ENCODE measurements around the gene TTBK2.
"Not testable (repeated sequence)": the region's sequence is repeated elsewhere in the genome, so short reads cannot be mapped to it uniquely, and the experiment has no call there.

The TTBK2 gene

GRCh38 chr15:42891569-42891968, 29.0 kb downstream of the TTBK2 start:
- Histone ChIP-seq H3K9me3 (ENCODE audit: severe bottlenecking) (no peaks in the 10 kb centered on the region), H3K27ac (no peak overlapping the region), H3K36me3 (no peaks in the 10 kb centered on the region), H3K4me3 (ENCODE audit: low read depth, low read length) (no peak overlapping the region), H3K27me3 (ENCODE audit: insufficient read depth, low read depth, severe bottlenecking) (no peaks in the 10 kb centered on the region)
- no peak for TF ChIP-seq CTCF (IDR thresholded peaks at IDR 0.05; ENCODE audit: low read depth, low read length)
- DNase-seq, result no peak

- H3K4me3 ChIP-seq (ENCODE audit: low read depth, low read length), result no peak overlapping the region
- H3K27ac ChIP-seq, result no peak overlapping the region
- DNase-seq, result no peak
These were observed 30.2 kb downstream of the TTBK2 start for GRCh38 chr15:42890161-42890913.

GRCh38 chr15:42887384-42887783, 33.2 kb downstream of the TTBK2 start:
- not testable (repeated sequence) for H3K27me3 ChIP-seq (ENCODE audit: insufficient read depth, low read depth, severe bottlenecking); H3K27ac ChIP-seq; H3K9me3 ChIP-seq (ENCODE audit: severe bottlenecking); DNase-seq; H3K36me3 ChIP-seq; H3K4me3 ChIP-seq (ENCODE audit: low read depth, low read length)

More at GRCh38 chr15:42890161-42890913, 30.2 kb downstream of the TTBK2 start:
- no peaks in the 10 kb centered on the region for H3K9me3 ChIP-seq (ENCODE audit: severe bottlenecking)
- H3K27me3 ChIP-seq (ENCODE audit: insufficient read depth, low read depth, severe bottlenecking), result no peaks in the 10 kb centered on the region
- TF ChIP-seq CTCF (IDR thresholded peaks at IDR 0.05; ENCODE audit: low read depth, low read length), result no peak
- no peaks in the 10 kb centered on the region for H3K36me3 ChIP-seq

GRCh38 chr15:42880121-42880520, 40.5 kb downstream of the TTBK2 start:
- H3K27ac ChIP-seq, result no peak overlapping the region

GRCh38 chr15:42879443-42879842, 41.1 kb downstream of the TTBK2 start:
- no peaks in the 10 kb centered on the region for H3K27me3 ChIP-seq (ENCODE audit: insufficient read depth, low read depth, severe bottlenecking)
- no peak for DNase-seq
- H3K9me3 ChIP-seq (ENCODE audit: severe bottlenecking), result no peaks in the 10 kb centered on the region
- no peak for TF ChIP-seq CTCF (IDR thresholded peaks at IDR 0.05; ENCODE audit: low read depth, low read length)
- no peak overlapping the region for H3K4me3 ChIP-seq (ENCODE audit: low read depth, low read length)
- no peak overlapping the region for H3K27ac ChIP-seq
- H3K36me3 ChIP-seq, result no peaks in the 10 kb centered on the region

More at GRCh38 chr15:42880121-42880520, 40.5 kb downstream of the TTBK2 start:
- TF ChIP-seq CTCF (IDR thresholded peaks at IDR 0.05; ENCODE audit: low read depth, low read length), result no peak
- Histone ChIP-seq H3K9me3 (ENCODE audit: severe bottlenecking) (no peaks in the 10 kb centered on the region), H3K27me3 (ENCODE audit: insufficient read depth, low read depth, severe bottlenecking) (no peaks in the 10 kb centered on the region), H3K4me3 (ENCODE audit: low read depth, low read length) (no peak overlapping the region), H3K36me3 (no peaks in the 10 kb centered on the region)
- DNase-seq, result no peak

- Histone ChIP-seq H3K36me3 (no peaks in the 10 kb centered on the region), H3K27ac (no peak overlapping the region), H3K27me3 (ENCODE audit: insufficient read depth, low read depth, severe bottlenecking) (no peaks in the 10 kb centered on the region), H3K4me3 (ENCODE audit: low read depth, low read length) (no peak overlapping the region), H3K9me3 (ENCODE audit: severe bottlenecking) (no peaks in the 10 kb centered on the region)
- DNase-seq, result no peak
- no peak for TF ChIP-seq CTCF (IDR thresholded peaks at IDR 0.05; ENCODE audit: low read depth, low read length)
These were observed 44.4 kb downstream of the TTBK2 start for GRCh38 chr15:42876224-42876623.

Measured in WERI-Rb-1 (cell line).